A549 (cell line): ENCODE data around the gene MEOX1.

Experiments
- CBX8 ChIP-seq: fragments of 200-600 bp; sonication (generic); IDR thresholded peaks from 2 replicates; pipeline ENCODE4 v1.6.1; 2016
- CTCF ChIP-seq: fragments of >200 bp; sonication (Bioruptor Twin); formaldehyde crosslinking; IDR thresholded peaks from 3 replicates; pipeline ENCODE4 v1.5.1; 2016
- KDM1A ChIP-seq: fragments of 200-600 bp; sonication (generic); IDR thresholded peaks from 2 replicates; pipeline ENCODE4 v1.6.1; 2016; ENCODE audit warnings: low read depth, mild to moderate bottlenecking
- POLR2A ChIP-seq: IDR thresholded peaks from 2 replicates; pipeline ENCODE4 v1.6.1; 2012; ENCODE audit warnings: mild to moderate bottlenecking, low read length
- RFX5 ChIP-seq: fragments of 450-650 bp; IDR thresholded peaks from 2 replicates; pipeline ENCODE4 v1.7.1; 2014; ENCODE audit warnings: antibody characterized with exemption, mild to moderate bottlenecking, moderate library complexity
- SMC3 ChIP-seq: fragments of >200 bp; sonication (Bioruptor Twin); formaldehyde crosslinking; IDR thresholded peaks from 3 replicates; pipeline ENCODE4 v1.6.1; 2018; ENCODE audit warnings: inconsistent platforms
- SREBF2 ChIP-seq: fragments of 450-650 bp; IDR thresholded peaks from 2 replicates; pipeline ENCODE4 v1.6.1; 2014; ENCODE audit warnings: mild to moderate bottlenecking, moderate library complexity

- TF ChIP-seq SMC3 (no peak), CTCF (no peak), KDM1A (no peak), SREBF2 (no peak), POLR2A (no peak), CBX8 (no peak), RFX5 (no peak)
These were observed 46.2 kb downstream of the MEOX1 start for GRCh38 chr17:43615330-43616028.
